Adrenal gland (tissue), 12 donors: Measurements from ENCODE around the gene SRGAP1. TPM values are rescaled to one million over a fixed set of nuclear protein-coding genes. Genes with fewer than 3 reads are reported as not detected.

Experiments used
- DNase-seq, 7 donors: peaks; one replicate each; pipeline ENCODE4 v3.0.0-alpha.2; 2019 to 2020
- H3K27ac ChIP-seq, 5 donors: fragments of 200-600 bp; sonication (generic) in 4 of 5; 1 replicate in 3 of 5; 2 replicates in 2 of 5; pipeline versions ENCODE4 v1.5.1 to v1.8.0; 2016 to 2020; ENCODE audit warnings: mild to moderate bottlenecking in 1 of 5
- H3K27me3 ChIP-seq: fragments of 200-600 bp; 2 replicates; pipeline ENCODE4 v1.8.0; 2021
- H3K36me3 ChIP-seq, 2 donors: fragments of 200-600 bp; replicated peaks in 1 of 2; 1 replicate in 1 of 2; 2 replicates in 1 of 2; pipeline versions ENCODE4 v1.5.1 to v1.8.0; 2018 to 2022
- H3K4me1 ChIP-seq, 2 donors: fragments of 200-600 bp; replicated peaks in 1 of 2; 1 replicate in 1 of 2; 2 replicates in 1 of 2; pipeline versions ENCODE4 v1.5.1 to v1.8.0; 2018 to 2021
- H3K4me3 ChIP-seq, 4 donors: fragments of 200-600 bp; sonication (generic) in 3 of 4; one replicate each; pipeline ENCODE4 v1.5.1; 2016 to 2018
- H3K9me3 ChIP-seq, 3 donors: fragments of 200-600 bp; sonication (generic) in 1 of 3; replicated peaks in 1 of 3; 1 replicate in 2 of 3; 2 replicates in 1 of 3; pipeline versions ENCODE4 v1.5.1 to v1.8.0; 2016 to 2021
- POLR2A ChIP-seq, 2 donors: fragments of 450-650 bp; IDR thresholded peaks; one replicate each; pipeline ENCODE4 v1.6.1; 2017; ENCODE audit warnings: antibody characterized with exemption in 2 of 2, mild to moderate bottlenecking in 2 of 2, moderate library complexity in 1 of 2
- WGBS, 4 donors: extraction: QIAGEN DNeasy Blood & Tissue Kit in 2 of 4; methylation state at CpG; one replicate each; pipeline versions ENCODE4 v1.1.5 to v1.1.7; 2013 to 2017; 5-methylcytosine and 5-hydroxymethylcytosine counted together
- intact Hi-C, 2 donors: fragments of 100-400 bp; cut with DNase I; formaldehyde crosslinking; loops; one replicate each; pipeline versions ENCODE4 v1.14.1 to v1.15.0; 2022 to 2023
- polyA plus RNA-seq, 3 donors: library from polyadenylated mRNA; stranded (reverse); fragments of 200-250 nt in 2 of 3; fragments of 350-450 nt in 1 of 3; fragmentation: Illumina TruSeq in 1 of 3; extraction: RNeasy Lipid Tissue Mini Kit (QIAGEN cat#74804) in 1 of 3; gene quantifications; one replicate each; pipeline ENCODE4 v1.2.3, GENCODE V29; 2013 to 2014
- total RNA-seq, 9 donors: library from RNA; depleted of rRNA in 4 of 9; stranded (reverse); fragments of >200 nt in 4 of 9; fragments of 120-200 nt in 1 of 9; fragmentation: NEBNext Ultra II Directional in 1 of 9; extraction: Animal tissue kit (Norgen Biotek cat#: 25700) in 1 of 9; gene quantifications; one replicate each; pipeline versions ENCODE4 v1.1.0 to v1.2.4, GENCODE V29; 2013 to 2023
- TF ChIP-seq, protein P1 (sequence below), 6 experiments: fragments of 450-650 bp in 4 of 6; fragments of 200-600 bp in 2 of 6; sonication (generic) in 1 of 6; IDR thresholded peaks; 1 replicate in 5 of 6; 2 replicates in 1 of 6; pipeline versions ENCODE4 v1.5.1 to v1.8.0; 2016 to 2021; ENCODE audit warnings: antibody characterized with exemption in 6 of 6, mild to moderate bottlenecking in 2 of 6, moderate library complexity in 1 of 6
- donor health status: healthy with polysubstance abuse.
- donor health status: Bipolar disorder and iron deficiency.
- donor health status: DM: yes; HTN: yes; CAD: no.
- donor health status: DM: no; HTN: no; CAD: no.
- donor health status: DM: no; HTN: no; CAD: no.
- donor health status: DM: yes; HTN: yes; CAD: no.

The SRGAP1 gene
- total and polyA plus RNA-seq, 12 donors, result 2.4 to 35.6 (median 9.8) TPM

- Histone ChIP-seq H3K4me3 (peak overlapping the region in 1 of 4 donors; percentile 1), H3K9me3 (no peaks in the 10 kb centered on the region), H3K27ac (peak overlapping the region; percentile 46 to 94 (median 69)), H3K27me3 (no peaks in the 10 kb centered on the region), H3K36me3 (no peaks in the 10 kb centered on the region), H3K4me1 (peaks cover 30 to 53% of the 10 kb centered on the region in 2 donors)
- intact Hi-C loops, result loop anchor here in 1 of 2 donors (10.0 kb wide), 1 partner anchor 73 kb away; the partner anchor contains the start of gene SRGAP1
- no peak for TF ChIP-seq POLR2A (IDR thresholded peaks at IDR 0.05)
- TF ChIP-seq, protein P1, sequence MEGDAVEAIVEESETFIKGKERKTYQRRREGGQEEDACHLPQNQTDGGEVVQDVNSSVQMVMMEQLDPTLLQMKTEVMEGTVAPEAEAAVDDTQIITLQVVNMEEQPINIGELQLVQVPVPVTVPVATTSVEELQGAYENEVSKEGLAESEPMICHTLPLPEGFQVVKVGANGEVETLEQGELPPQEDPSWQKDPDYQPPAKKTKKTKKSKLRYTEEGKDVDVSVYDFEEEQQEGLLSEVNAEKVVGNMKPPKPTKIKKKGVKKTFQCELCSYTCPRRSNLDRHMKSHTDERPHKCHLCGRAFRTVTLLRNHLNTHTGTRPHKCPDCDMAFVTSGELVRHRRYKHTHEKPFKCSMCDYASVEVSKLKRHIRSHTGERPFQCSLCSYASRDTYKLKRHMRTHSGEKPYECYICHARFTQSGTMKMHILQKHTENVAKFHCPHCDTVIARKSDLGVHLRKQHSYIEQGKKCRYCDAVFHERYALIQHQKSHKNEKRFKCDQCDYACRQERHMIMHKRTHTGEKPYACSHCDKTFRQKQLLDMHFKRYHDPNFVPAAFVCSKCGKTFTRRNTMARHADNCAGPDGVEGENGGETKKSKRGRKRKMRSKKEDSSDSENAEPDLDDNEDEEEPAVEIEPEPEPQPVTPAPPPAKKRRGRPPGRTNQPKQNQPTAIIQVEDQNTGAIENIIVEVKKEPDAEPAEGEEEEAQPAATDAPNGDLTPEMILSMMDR (IDR thresholded peaks at IDR 0.05), result peak in 1 of 6 experiments; percentile 8
- 52 to 60% (median 56%) methylated on average over 10 of the region's 10 CpGs for WGBS, 4 donors
- peak; percentile 30 to 76 (median 63) for DNase-seq
Measured at GRCh38 chr12:63917864-63918799, 73.6 kb downstream of the SRGAP1 start.

DNA sequence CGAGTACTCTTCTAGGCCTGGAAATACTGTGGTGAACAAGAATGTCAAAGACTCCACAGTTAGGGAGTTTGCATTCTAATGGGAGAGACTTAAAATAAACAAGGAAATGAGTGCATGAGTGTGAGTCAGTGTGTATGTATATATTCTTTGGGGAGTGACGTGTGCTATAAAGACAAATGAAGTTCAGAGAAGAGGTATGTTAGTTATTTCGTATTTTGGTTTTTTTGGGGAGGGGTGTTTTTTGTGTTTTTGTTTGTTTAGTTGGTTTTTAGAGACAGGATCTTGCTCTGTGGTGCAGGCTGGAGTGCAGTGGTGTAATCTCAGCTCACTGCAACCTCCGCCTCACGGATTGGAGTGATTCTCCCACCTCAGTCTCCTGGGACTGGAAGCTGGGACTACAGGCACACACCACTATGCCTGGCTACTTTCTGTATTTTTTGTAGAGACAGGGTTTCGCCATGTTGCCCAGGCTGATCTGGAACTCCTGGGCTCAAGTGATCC is 74.3 kb downstream of the SRGAP1 start:
- TF ChIP-seq, protein P1 (IDR thresholded peaks at IDR 0.05), result no peak
- 88 to 92% (median 91%) methylated on average over 6 of the region's 6 CpGs for WGBS, 4 donors
- peak overlapping the region in 1 of 4 donors; percentile 1 for H3K4me3 ChIP-seq
- H3K27me3 ChIP-seq, result no peaks in the 10 kb centered on the region
- intact Hi-C loops, result loop anchor here in 1 of 2 donors (10.0 kb wide), 1 partner anchor 74 kb away; the partner anchor contains the start of gene SRGAP1
- H3K36me3 ChIP-seq, result no peaks in the 10 kb centered on the region
- no peak for DNase-seq
- H3K27ac ChIP-seq, result peak overlapping the region in 4 of 5 donors; percentile 46 to 94 (median 70)
- H3K4me1 ChIP-seq, result peaks cover 30 to 53% of the 10 kb centered on the region in 2 donors
- H3K9me3 ChIP-seq, result no peaks in the 10 kb centered on the region

- H3K9me3 ChIP-seq, result no peaks in the 10 kb centered on the region
- no peak overlapping the region for H3K27ac ChIP-seq
- H3K4me3 ChIP-seq, result no peak overlapping the region
- intact Hi-C loops, result loop anchor here in 1 of 2 donors (10.0 kb wide), 1 partner anchor 75 kb away; the partner anchor contains the start of gene SRGAP1
- H3K4me1 ChIP-seq, result peaks cover 30 to 49% of the 10 kb centered on the region in 2 donors
- H3K36me3 ChIP-seq, result no peaks in the 10 kb centered on the region
- no peaks in the 10 kb centered on the region for H3K27me3 ChIP-seq
- no peak for DNase-seq
- no peak for TF ChIP-seq POLR2A (IDR thresholded peaks at IDR 0.05)
- TF ChIP-seq, protein P1 (IDR thresholded peaks at IDR 0.05), result no peak
- 94 to 100% (median 98%) methylated on average over 2 of the region's 2 CpGs for WGBS, 4 donors
Measured at GRCh38 chr12:63919756-63920155, 75.3 kb downstream of the SRGAP1 start.

DNA sequence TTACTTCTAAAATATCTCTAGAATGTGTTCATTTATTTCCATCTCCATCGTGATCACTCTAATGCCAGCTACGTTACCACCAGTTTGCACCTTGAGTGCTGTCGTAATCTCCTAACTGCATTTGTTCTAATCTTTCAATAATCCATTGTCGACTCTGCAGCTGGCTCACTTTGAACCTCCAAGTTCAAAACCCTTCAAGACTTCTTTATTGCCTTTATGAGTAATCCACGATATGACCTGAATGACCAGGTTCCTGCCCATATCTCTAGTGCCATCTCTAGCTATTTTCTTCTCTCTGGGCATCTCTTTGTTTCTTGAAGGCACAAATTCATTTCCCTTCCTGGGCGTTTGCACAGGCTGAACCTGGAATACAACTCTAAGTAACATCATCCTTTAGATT is 76.7 kb downstream of the SRGAP1 start:
- Histone ChIP-seq H3K27me3 (no peaks in the 10 kb centered on the region), H3K4me3 (no peak overlapping the region), H3K4me1 (peaks cover 20 to 35% of the 10 kb centered on the region in 2 donors), H3K36me3 (no peaks in the 10 kb centered on the region), H3K9me3 (no peaks in the 10 kb centered on the region), H3K27ac (no peak overlapping the region)
- WGBS, 4 donors, result 85 to 96% (median 93%) methylated on average over 6 of the region's 6 CpGs
- no peak for DNase-seq
- intact Hi-C loops, result no loop called here
- TF ChIP-seq, protein P1 (IDR thresholded peaks at IDR 0.05), result no peak
- TF ChIP-seq POLR2A (IDR thresholded peaks at IDR 0.05), result no peak
